ENCODE results near the gene ARID4A. TPM values are rescaled to one million over a fixed set of nuclear protein-coding genes. Genes with fewer than 3 reads are reported as not detected.

Gene ARID4A
- total RNA-seq, 1 experiment from 2014 or later: 12.5 TPM

DNA sequence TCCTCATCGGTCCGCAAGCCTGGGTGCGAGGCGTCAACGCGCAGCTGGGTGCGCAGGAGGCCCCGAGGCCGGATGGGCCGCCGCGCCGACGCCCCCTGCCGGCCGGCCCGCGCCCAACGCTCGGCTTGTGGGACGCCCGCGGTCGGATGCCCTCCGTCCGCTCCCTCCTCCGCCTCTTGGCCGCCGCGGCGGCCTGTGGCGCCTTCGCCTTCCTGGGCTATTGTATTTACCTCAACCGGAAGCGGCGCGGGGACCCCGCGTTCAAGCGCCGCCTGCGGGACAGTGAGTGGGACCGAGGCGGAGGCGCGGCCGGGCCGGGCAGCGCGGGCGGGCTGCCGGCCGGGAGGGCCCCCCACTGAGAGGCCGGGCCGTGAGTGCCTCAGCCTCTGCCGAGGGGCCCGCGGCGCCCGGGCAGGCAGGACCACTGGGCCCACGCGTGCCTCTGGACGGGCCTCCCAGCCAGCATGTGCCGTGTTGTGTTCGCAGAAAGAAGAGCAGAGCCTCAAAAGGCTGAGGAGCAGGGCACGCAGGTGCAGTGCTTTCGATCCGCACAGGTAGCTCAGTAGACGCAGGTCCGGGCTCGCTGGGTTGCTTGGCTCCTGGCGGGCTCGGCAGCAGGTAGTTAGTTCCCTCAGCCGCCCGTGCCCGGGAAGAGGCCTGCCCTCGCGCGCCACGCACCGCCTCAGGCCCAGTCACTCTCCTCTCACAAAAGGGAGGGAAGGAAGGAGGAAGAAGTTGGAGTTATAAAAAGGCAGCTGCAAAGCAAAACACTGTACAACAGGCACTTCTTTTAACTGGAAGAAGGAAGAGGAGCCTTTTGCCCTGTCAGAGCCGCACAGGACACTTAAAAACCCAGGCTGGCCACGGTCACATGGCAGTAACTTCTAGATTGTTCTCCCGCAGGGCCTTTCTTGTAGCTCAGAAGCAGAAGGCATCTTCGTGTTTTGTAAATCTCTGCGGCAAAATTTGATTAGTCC is 97.7 kb downstream of the ARID4A start, which contains the start of gene TOMM20L (continued):
- TF ChIP-seq, protein P1, sequence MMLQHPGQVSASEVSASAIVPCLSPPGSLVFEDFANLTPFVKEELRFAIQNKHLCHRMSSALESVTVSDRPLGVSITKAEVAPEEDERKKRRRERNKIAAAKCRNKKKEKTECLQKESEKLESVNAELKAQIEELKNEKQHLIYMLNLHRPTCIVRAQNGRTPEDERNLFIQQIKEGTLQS (CRISPR knock-in tag; conservative IDR thresholded peaks at IDR 0.05): no peak
- TF ChIP-seq ZNF671 (CRISPR knock-in tag; IDR thresholded peaks at IDR 0.05): no peak
- no peak; the same call in 1 of the 2 replicates for TF ChIP-seq CREM (CRISPR knock-in tag; IDR thresholded peaks at IDR 0.05)
- TF ChIP-seq SP1 (CRISPR knock-in tag; conservative IDR thresholded peaks at IDR 0.05): peak; percentile 46; the same call in 1 of the 2 replicates
- TF ChIP-seq, protein P2, sequence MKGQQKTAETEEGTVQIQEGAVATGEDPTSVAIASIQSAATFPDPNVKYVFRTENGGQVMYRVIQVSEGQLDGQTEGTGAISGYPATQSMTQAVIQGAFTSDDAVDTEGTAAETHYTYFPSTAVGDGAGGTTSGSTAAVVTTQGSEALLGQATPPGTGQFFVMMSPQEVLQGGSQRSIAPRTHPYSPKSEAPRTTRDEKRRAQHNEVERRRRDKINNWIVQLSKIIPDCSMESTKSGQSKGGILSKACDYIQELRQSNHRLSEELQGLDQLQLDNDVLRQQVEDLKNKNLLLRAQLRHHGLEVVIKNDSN (CRISPR knock-in tag; IDR thresholded peaks at IDR 0.05): peak; percentile 14; the same call in 1 of the 2 replicates
- TF ChIP-seq, protein P3, sequence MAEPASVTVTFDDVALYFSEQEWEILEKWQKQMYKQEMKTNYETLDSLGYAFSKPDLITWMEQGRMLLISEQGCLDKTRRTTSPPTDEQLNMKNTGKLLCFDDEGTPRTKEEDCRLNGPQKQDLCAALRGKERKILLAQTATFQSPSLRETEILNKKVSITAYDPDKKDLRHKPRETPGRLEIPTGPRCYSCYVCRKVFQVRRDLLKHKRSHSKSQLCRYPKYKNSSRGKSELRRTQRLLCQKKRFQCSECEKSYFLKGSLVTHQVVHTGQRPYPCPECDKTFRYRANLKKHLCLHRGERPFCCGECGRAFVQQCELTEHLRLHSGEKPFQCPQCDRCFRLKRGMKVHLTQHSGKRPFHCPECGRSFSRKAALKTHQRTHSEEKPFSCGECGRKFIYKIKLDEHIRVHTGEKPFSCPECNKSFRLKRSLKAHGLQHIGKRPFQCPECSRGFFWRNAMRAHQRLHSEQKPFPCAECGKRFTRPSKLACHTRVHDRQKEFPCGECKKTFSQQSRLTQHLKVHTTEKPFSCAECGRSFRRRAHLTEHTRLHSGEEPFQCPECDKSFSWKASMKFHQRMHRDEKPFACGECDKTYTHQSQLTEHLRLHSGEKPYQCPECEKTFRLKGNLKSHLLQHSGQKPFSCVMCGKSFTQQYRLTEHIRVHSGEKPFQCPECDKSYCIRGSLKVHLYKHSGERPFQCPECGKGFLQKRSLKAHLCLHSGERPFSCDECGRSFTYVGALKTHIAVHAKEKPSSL (CRISPR knock-in tag; conservative IDR thresholded peaks at IDR 0.05): no peak
- no peak for TF ChIP-seq NR2C2 (CRISPR knock-in tag; IDR thresholded peaks at IDR 0.05)
- TF ChIP-seq ATF1 (CRISPR knock-in tag; IDR thresholded peaks at IDR 0.05): no peak
- TF ChIP-seq ETV6 (CRISPR knock-in tag; IDR thresholded peaks at IDR 0.05): no peak
- TF ChIP-seq SMAD4 (CRISPR knock-in tag; IDR thresholded peaks at IDR 0.05): 0 out of 2 replicates have a peak, but pooled peaks have one; percentile 24
- TF ChIP-seq ZNF121 (CRISPR knock-in tag; IDR thresholded peaks at IDR 0.05): no peak
- no peak for TF ChIP-seq RORB (CRISPR knock-in tag; IDR thresholded peaks at IDR 0.05)
- no peak; the same call in 1 of the 2 replicates for TF ChIP-seq ZNF138 (CRISPR knock-in tag; conservative IDR thresholded peaks at IDR 0.05)
- TF ChIP-seq, protein P4, sequence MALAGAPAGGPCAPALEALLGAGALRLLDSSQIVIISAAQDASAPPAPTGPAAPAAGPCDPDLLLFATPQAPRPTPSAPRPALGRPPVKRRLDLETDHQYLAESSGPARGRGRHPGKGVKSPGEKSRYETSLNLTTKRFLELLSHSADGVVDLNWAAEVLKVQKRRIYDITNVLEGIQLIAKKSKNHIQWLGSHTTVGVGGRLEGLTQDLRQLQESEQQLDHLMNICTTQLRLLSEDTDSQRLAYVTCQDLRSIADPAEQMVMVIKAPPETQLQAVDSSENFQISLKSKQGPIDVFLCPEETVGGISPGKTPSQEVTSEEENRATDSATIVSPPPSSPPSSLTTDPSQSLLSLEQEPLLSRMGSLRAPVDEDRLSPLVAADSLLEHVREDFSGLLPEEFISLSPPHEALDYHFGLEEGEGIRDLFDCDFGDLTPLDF (CRISPR knock-in tag; IDR thresholded peaks at IDR 0.05): no peak
- TF ChIP-seq ZNF219 (CRISPR knock-in tag; IDR thresholded peaks at IDR 0.05; ENCODE audit: borderline replicate concordance): peak; percentile 72; the same call in 1 of the 2 replicates
- TF ChIP-seq JUN (CRISPR knock-in tag; IDR thresholded peaks at IDR 0.05): no peak; the same call in 1 of the 2 replicates
- TF ChIP-seq, protein P5, sequence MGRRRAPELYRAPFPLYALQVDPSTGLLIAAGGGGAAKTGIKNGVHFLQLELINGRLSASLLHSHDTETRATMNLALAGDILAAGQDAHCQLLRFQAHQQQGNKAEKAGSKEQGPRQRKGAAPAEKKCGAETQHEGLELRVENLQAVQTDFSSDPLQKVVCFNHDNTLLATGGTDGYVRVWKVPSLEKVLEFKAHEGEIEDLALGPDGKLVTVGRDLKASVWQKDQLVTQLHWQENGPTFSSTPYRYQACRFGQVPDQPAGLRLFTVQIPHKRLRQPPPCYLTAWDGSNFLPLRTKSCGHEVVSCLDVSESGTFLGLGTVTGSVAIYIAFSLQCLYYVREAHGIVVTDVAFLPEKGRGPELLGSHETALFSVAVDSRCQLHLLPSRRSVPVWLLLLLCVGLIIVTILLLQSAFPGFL (CRISPR knock-in tag; IDR thresholded peaks at IDR 0.05; ENCODE audit: borderline replicate concordance): no peak
- TF ChIP-seq RELA (CRISPR knock-in tag; IDR thresholded peaks at IDR 0.05; ENCODE audit: borderline replicate concordance): no peak
- TF ChIP-seq JAZF1 (CRISPR knock-in tag; IDR thresholded peaks at IDR 0.05): no peak
- TF ChIP-seq, protein P6, sequence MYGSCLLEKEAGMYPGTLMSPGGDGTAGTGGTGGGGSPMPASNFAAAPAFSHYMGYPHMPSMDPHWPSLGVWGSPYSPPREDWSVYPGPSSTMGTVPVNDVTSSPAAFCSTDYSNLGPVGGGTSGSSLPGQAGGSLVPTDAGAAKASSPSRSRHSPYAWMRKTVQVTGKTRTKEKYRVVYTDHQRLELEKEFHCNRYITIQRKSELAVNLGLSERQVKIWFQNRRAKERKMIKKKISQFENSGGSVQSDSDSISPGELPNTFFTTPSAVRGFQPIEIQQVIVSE (CRISPR knock-in tag; IDR thresholded peaks at IDR 0.05; ENCODE audit: borderline replicate concordance): no peak
- no peak for TF ChIP-seq ZNF263 (CRISPR knock-in tag; IDR thresholded peaks at IDR 0.05; ENCODE audit: low read depth)
- no peak for TF ChIP-seq FOXJ3 (CRISPR knock-in tag; IDR thresholded peaks at IDR 0.05; ENCODE audit: borderline replicate concordance)
- peak; percentile 23; the same call in 1 of the 2 replicates for TF ChIP-seq NFE2L1 (CRISPR knock-in tag; IDR thresholded peaks at IDR 0.05)
- TF ChIP-seq, protein P7, sequence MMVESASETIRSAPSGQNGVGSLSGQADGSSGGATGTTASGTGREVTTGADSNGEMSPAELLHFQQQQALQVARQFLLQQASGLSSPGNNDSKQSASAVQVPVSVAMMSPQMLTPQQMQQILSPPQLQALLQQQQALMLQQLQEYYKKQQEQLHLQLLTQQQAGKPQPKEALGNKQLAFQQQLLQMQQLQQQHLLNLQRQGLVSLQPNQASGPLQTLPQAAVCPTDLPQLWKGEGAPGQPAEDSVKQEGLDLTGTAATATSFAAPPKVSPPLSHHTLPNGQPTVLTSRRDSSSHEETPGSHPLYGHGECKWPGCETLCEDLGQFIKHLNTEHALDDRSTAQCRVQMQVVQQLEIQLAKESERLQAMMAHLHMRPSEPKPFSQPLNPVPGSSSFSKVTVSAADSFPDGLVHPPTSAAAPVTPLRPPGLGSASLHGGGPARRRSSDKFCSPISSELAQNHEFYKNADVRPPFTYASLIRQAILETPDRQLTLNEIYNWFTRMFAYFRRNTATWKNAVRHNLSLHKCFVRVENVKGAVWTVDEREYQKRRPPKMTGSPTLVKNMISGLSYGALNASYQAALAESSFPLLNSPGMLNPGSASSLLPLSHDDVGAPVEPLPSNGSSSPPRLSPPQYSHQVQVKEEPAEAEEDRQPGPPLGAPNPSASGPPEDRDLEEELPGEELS (CRISPR knock-in tag; IDR thresholded peaks at IDR 0.05): peak; percentile 50; the same call in 1 of the 2 replicates
- TF ChIP-seq GTF2I (CRISPR knock-in tag; conservative IDR thresholded peaks at IDR 0.05): no peak
- no peak for TF ChIP-seq SOX15 (CRISPR knock-in tag; IDR thresholded peaks at IDR 0.05)
- no peak for TF ChIP-seq GRHL2 (CRISPR knock-in tag; IDR thresholded peaks at IDR 0.05; ENCODE audit: insufficient replicate concordance, severe bottlenecking)
- TF ChIP-seq ZNF416 (CRISPR knock-in tag; IDR thresholded peaks at IDR 0.05): no peak
